NCI-H1930 (cell line): Measurements from ENCODE around the gene NGRN.
"Not testable (repeated sequence)": the region's sequence is repeated elsewhere in the genome, so short reads cannot be mapped to it uniquely, and the experiment has no call there.

Experiments
- DNase-seq, 2 experiments: peaks; one replicate each; lab custom pipeline; 2025; lab: John Stamatoyannopoulos, UW

The NGRN gene

GRCh38 chr15:90281637-90282036 is 16.2 kb downstream of the NGRN start:
- DNase-seq: not testable (repeated sequence)

- DNase-seq: no peak
Measured at GRCh38 chr15:90286678-90287077, 21.2 kb downstream of the NGRN start.

GRCh38 chr15:90287101-90287500 is 21.6 kb downstream of the NGRN start:
- no peak for DNase-seq

GRCh38 chr15:90287946-90288345 is 22.5 kb downstream of the NGRN start:
- no peak for DNase-seq

GRCh38 chr15:90291679-90292356 is 26.3 kb downstream of the NGRN start:
- DNase-seq: no peak

- peak; percentile 46 to 72 for DNase-seq
Measured at GRCh38 chr15:90293040-90293810, 27.8 kb downstream of the NGRN start.

- DNase-seq: no peak
Measured at GRCh38 chr15:90294159-90294558, 28.7 kb downstream of the NGRN start.

- DNase-seq: peak in 1 of 2 experiments; percentile 7
Measured at GRCh38 chr15:90294601-90295269, 29.3 kb downstream of the NGRN start.

- no peak for DNase-seq
Measured at GRCh38 chr15:90295270-90295648, 29.8 kb downstream of the NGRN start.

GRCh38 chr15:90296316-90296884 is 30.9 kb downstream of the NGRN start:
- DNase-seq: not testable (repeated sequence)

GRCh38 chr15:90297021-90297420 is 31.5 kb downstream of the NGRN start:
- no peak for DNase-seq

- no peak for DNase-seq
Measured at GRCh38 chr15:90300541-90300940, 35.1 kb downstream of the NGRN start.

- DNase-seq: peak; percentile 6 to 8
Measured at GRCh38 chr15:90300988-90301706, 35.7 kb downstream of the NGRN start.

GRCh38 chr15:90301707-90302300 is 36.3 kb downstream of the NGRN start:
- no peak for DNase-seq

- DNase-seq: not testable (repeated sequence)
Measured at GRCh38 chr15:90305355-90305754, 39.9 kb downstream of the NGRN start.

- no peak for DNase-seq
Measured at GRCh38 chr15:90305932-90306331, 40.5 kb downstream of the NGRN start.

- no peak for DNase-seq
Measured at GRCh38 chr15:90306560-90306959, 41.1 kb downstream of the NGRN start.

GRCh38 chr15:90307661-90308060 is 42.2 kb downstream of the NGRN start:
- no peak for DNase-seq

- no peak for DNase-seq
Measured at GRCh38 chr15:90309020-90309419, 43.5 kb downstream of the NGRN start.

GRCh38 chr15:90315278-90315982 is 50.0 kb downstream of the NGRN start:
- DNase-seq: no peak

- no peak for DNase-seq
Measured at GRCh38 chr15:90316139-90316538, 50.7 kb downstream of the NGRN start.
